Stimulated activated CD8-positive, alpha-beta memory T cell treated with anti-CD3 and anti-CD28 coated beads, Interleukin-4, amount 100 ng/mL, for 48 hours (primary cell): ENCODE measurements around the gene PCDHB3.
"Not testable (repeated sequence)": the region's sequence is repeated elsewhere in the genome, so short reads cannot be mapped to it uniquely, and the experiment has no call there.

Experiments used
- DNase-seq: peaks from one replicate; pipeline ENCODE4 v3.0.0-alpha.2; 2020

Gene PCDHB3

DNA sequence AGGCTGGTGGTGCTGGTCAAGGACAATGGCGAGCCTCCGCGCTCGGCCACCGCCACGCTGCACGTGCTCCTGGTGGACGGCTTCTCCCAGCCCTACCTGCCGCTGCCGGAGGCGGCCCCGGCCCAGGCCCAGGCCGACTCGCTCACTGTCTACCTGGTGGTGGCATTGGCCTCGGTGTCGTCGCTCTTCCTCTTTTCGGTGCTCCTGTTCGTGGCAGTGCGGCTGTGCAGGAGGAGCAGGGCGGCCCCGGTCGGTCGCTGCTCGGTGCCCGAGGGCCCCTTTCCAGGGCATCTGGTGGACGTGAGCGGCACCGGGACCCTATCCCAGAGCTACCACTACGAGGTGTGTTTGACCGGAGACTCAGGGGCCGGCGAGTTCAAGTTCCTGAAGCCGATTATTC is 37.1 kb downstream of the PCDHB3 start:
- not testable (repeated sequence) for DNase-seq

DNA sequence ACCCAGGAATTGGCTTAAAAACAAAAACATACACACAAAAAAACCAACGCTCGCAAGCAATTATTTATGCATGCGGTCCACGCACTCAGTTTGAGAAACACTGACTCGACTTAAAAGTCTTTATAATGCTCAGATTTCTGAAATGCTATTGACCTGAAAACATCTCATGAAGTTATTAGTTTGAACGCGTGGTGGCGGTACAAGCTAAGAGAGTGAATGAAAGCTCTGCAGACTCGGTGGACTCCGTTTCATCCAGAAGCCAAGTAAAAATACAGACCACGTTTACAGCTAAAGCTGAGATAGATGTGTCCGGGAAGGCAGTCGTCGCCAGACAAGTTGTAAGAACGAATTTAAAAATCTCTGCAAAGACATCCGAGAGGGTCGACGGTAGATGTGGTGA is 49.5 kb downstream of the PCDHB3 start, which contains the start of gene PCDHB6:
TSS of gene PCDHB6 (plus strand) at position 246 of the 400 bp plus-strand sequence. CDS start 201 bp downstream, outside the sequence.
- DNase-seq: no peak

GRCh38 chr5:141150224-141150992 is 50.1 kb downstream of the PCDHB3 start:
- no peak for DNase-seq

GRCh38 chr5:141150993-141151325 is 50.7 kb downstream of the PCDHB3 start:
- DNase-seq: no peak

DNA sequence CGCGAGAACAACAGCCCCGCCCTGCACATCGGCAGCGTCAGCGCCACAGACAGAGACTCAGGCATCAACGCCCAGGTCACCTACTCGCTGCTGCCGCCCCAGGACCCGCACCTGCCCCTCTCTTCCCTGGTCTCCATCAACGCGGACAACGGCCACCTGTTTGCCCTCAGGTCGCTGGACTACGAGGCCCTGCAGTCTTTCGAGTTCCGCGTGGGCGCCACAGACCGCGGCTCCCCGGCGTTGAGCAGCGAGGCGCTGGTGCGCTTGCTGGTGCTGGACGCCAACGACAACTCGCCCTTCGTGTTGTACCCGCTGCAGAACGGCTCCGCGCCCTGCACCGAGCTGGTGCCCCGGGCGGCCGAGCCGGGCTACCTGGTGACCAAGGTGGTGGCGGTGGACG is 51.4 kb downstream of the PCDHB3 start:
- DNase-seq: not testable (repeated sequence)

- not testable (repeated sequence) for DNase-seq
These were observed 51.8 kb downstream of the PCDHB3 start for GRCh38 chr5:141152096-141152495.
